IgD-negative memory B cell (primary cell): ENCODE results near the gene CNOT1. TPM values are rescaled to one million over a fixed set of nuclear protein-coding genes. Genes with fewer than 3 reads are reported as not detected.
"Not testable (repeated sequence)": the region's sequence is repeated elsewhere in the genome, so short reads cannot be mapped to it uniquely, and the experiment has no call there.

ENCODE experiments used
- H3K27ac Mint-ChIP-seq, 3 donors: one replicate each; pipeline ENCODE4 v1.8.0; 2020 to 2022; ENCODE audit warnings: mild to moderate bottlenecking in 3 of 3, mixed read lengths in 3 of 3, moderate library complexity in 1 of 3
- H3K27me3 Mint-ChIP-seq: one replicate; pipeline ENCODE4 v1.8.0; 2021; ENCODE audit warnings: mixed read lengths
- H3K36me3 Mint-ChIP-seq: one replicate; pipeline ENCODE4 v1.8.0; 2020; ENCODE audit warnings: mild to moderate bottlenecking, mixed read lengths
- H3K4me1 Mint-ChIP-seq, 3 donors: one replicate each; pipeline ENCODE4 v1.8.0; 2020 to 2022; ENCODE audit warnings: mixed read lengths in 3 of 3, mild to moderate bottlenecking in 1 of 3
- H3K4me3 Mint-ChIP-seq, 4 donors: one replicate each; pipeline ENCODE4 v1.8.0; 2020 to 2022; ENCODE audit warnings: mild to moderate bottlenecking in 4 of 4, mixed read lengths in 4 of 4, moderate library complexity in 3 of 4
- H3K9me3 Mint-ChIP-seq, 3 donors: one replicate each; pipeline ENCODE4 v1.8.0; 2020 to 2021; ENCODE audit warnings: mixed read lengths in 3 of 3, mild to moderate bottlenecking in 1 of 3
- polyA plus RNA-seq: library from polyadenylated mRNA; unstranded; fragments of 300-500 nt; fragmentation: Illumina TruSeq; gene quantifications from one replicate; pipeline ENCODE4 v1.2.3, GENCODE V29; 2021

The CNOT1 gene
- polyA plus RNA-seq, 1 donor from 2014 or later: 80.9 TPM

GRCh38 chr16:58578642-58579041 lies 51.0 kb downstream of the CNOT1 start:
- peaks cover 11% of the 10 kb centered on the region for H3K36me3 Mint-ChIP-seq

GRCh38 chr16:58577141-58577540 lies 52.5 kb downstream of the CNOT1 start:
- H3K4me3 Mint-ChIP-seq: no peak overlapping the region
- peaks cover 11% of the 10 kb centered on the region for H3K36me3 Mint-ChIP-seq
- no peaks in the 10 kb centered on the region for H3K4me1 Mint-ChIP-seq
- H3K27me3 Mint-ChIP-seq: no peaks in the 10 kb centered on the region
- H3K27ac Mint-ChIP-seq: peak overlapping the region in 1 of 3 donors; percentile 19
- H3K9me3 Mint-ChIP-seq: no peaks in the 10 kb centered on the region

More at GRCh38 chr16:58578642-58579041, 51.0 kb downstream of the CNOT1 start:
- H3K9me3 Mint-ChIP-seq: no peaks in the 10 kb centered on the region
- H3K27me3 Mint-ChIP-seq: no peaks in the 10 kb centered on the region
- peak overlapping the region in 1 of 3 donors; percentile 31 for H3K27ac Mint-ChIP-seq
- H3K4me3 Mint-ChIP-seq: no peak overlapping the region
- H3K4me1 Mint-ChIP-seq: no peaks in the 10 kb centered on the region

GRCh38 chr16:58574895-58575294 lies 54.7 kb downstream of the CNOT1 start:
- peaks cover 0 to 2% (median 0%) of the 10 kb centered on the region in 3 donors for H3K4me1 Mint-ChIP-seq
- peaks cover 6% of the 10 kb centered on the region for H3K36me3 Mint-ChIP-seq
- no peak overlapping the region for H3K4me3 Mint-ChIP-seq
- no peaks in the 10 kb centered on the region for H3K27me3 Mint-ChIP-seq
- H3K9me3 Mint-ChIP-seq: no peaks in the 10 kb centered on the region
- no peak overlapping the region for H3K27ac Mint-ChIP-seq

- H3K4me3 Mint-ChIP-seq, H3K4me1 Mint-ChIP-seq, H3K27me3 Mint-ChIP-seq, H3K9me3 Mint-ChIP-seq, H3K36me3 Mint-ChIP-seq, H3K27ac Mint-ChIP-seq: not testable (repeated sequence)
These were observed 63.9 kb downstream of the CNOT1 start for GRCh38 chr16:58565697-58566096.

- H3K27ac Mint-ChIP-seq: no peak overlapping the region
- peaks cover 1% of the 10 kb centered on the region for H3K36me3 Mint-ChIP-seq
- H3K27me3 Mint-ChIP-seq: no peaks in the 10 kb centered on the region
- H3K4me1 Mint-ChIP-seq: peaks cover 0 to 2% (median 0%) of the 10 kb centered on the region in 3 donors
- no peak overlapping the region for H3K4me3 Mint-ChIP-seq
- H3K9me3 Mint-ChIP-seq: no peaks in the 10 kb centered on the region
These were observed 65.9 kb downstream of the CNOT1 start for GRCh38 chr16:58563775-58564174.

GRCh38 chr16:58563235-58563634 lies 66.4 kb downstream of the CNOT1 start:
- Mint-ChIP-seq H3K36me3 (peaks cover 1% of the 10 kb centered on the region), H3K9me3 (no peaks in the 10 kb centered on the region), H3K4me3 (no peak overlapping the region), H3K27ac (no peak overlapping the region), H3K4me1 (no peaks in the 10 kb centered on the region), H3K27me3 (no peaks in the 10 kb centered on the region)

GRCh38 chr16:58556678-58557077 lies 72.9 kb downstream of the CNOT1 start:
- Mint-ChIP-seq H3K27me3 (no peaks in the 10 kb centered on the region), H3K9me3 (no peaks in the 10 kb centered on the region), H3K36me3 (peaks cover 2% of the 10 kb centered on the region), H3K4me3 (no peak overlapping the region), H3K27ac (no peak overlapping the region), H3K4me1 (no peaks in the 10 kb centered on the region)

GRCh38 chr16:58551496-58551895 lies 78.1 kb downstream of the CNOT1 start:
- Mint-ChIP-seq H3K27me3 (no peaks in the 10 kb centered on the region), H3K9me3 (no peaks in the 10 kb centered on the region), H3K4me1 (no peaks in the 10 kb centered on the region), H3K27ac (no peak overlapping the region), H3K36me3 (peaks cover 2% of the 10 kb centered on the region), H3K4me3 (no peak overlapping the region)

- no peaks in the 10 kb centered on the region for H3K4me1 Mint-ChIP-seq
- no peak overlapping the region for H3K27ac Mint-ChIP-seq
- peaks cover 5% of the 10 kb centered on the region for H3K36me3 Mint-ChIP-seq
- no peaks in the 10 kb centered on the region for H3K27me3 Mint-ChIP-seq
- H3K9me3 Mint-ChIP-seq: no peaks in the 10 kb centered on the region
- H3K4me3 Mint-ChIP-seq: no peak overlapping the region
These were observed 81.2 kb downstream of the CNOT1 start for GRCh38 chr16:58548378-58548777.

GRCh38 chr16:58543685-58544084 lies 85.9 kb downstream of the CNOT1 start:
- Mint-ChIP-seq H3K27me3 (no peaks in the 10 kb centered on the region), H3K4me3 (no peak overlapping the region), H3K36me3 (peaks cover 5% of the 10 kb centered on the region), H3K4me1 (no peaks in the 10 kb centered on the region), H3K27ac (no peak overlapping the region), H3K9me3 (no peaks in the 10 kb centered on the region)

GRCh38 chr16:58542291-58542690 lies 87.3 kb downstream of the CNOT1 start:
- no peak overlapping the region for H3K27ac Mint-ChIP-seq
- H3K4me1 Mint-ChIP-seq: no peaks in the 10 kb centered on the region
- H3K36me3 Mint-ChIP-seq: peaks cover 5% of the 10 kb centered on the region
- no peak overlapping the region for H3K4me3 Mint-ChIP-seq
- H3K9me3 Mint-ChIP-seq: no peaks in the 10 kb centered on the region
- no peaks in the 10 kb centered on the region for H3K27me3 Mint-ChIP-seq

GRCh38 chr16:58541711-58542110 lies 87.9 kb downstream of the CNOT1 start:
- no peaks in the 10 kb centered on the region for H3K4me1 Mint-ChIP-seq
- H3K36me3 Mint-ChIP-seq: peaks cover 5% of the 10 kb centered on the region
- H3K4me3 Mint-ChIP-seq: no peak overlapping the region
- H3K27ac Mint-ChIP-seq: no peak overlapping the region
- H3K27me3 Mint-ChIP-seq: no peaks in the 10 kb centered on the region
- no peaks in the 10 kb centered on the region for H3K9me3 Mint-ChIP-seq

GRCh38 chr16:58537124-58537906 lies 92.3 kb downstream of the CNOT1 start:
- peak overlapping the region in 1 of 3 donors; percentile 12 for H3K27ac Mint-ChIP-seq
- no peaks in the 10 kb centered on the region for H3K27me3 Mint-ChIP-seq
- peaks cover 5% of the 10 kb centered on the region for H3K36me3 Mint-ChIP-seq
- no peaks in the 10 kb centered on the region for H3K9me3 Mint-ChIP-seq
- H3K4me1 Mint-ChIP-seq: peaks cover 0 to 3% (median 0%) of the 10 kb centered on the region in 3 donors
- no peak overlapping the region for H3K4me3 Mint-ChIP-seq

GRCh38 chr16:58536278-58536677 lies 93.3 kb downstream of the CNOT1 start:
- H3K4me1 Mint-ChIP-seq: peaks cover 0 to 3% (median 0%) of the 10 kb centered on the region in 3 donors
- H3K36me3 Mint-ChIP-seq: peaks cover 5% of the 10 kb centered on the region
- no peak overlapping the region for H3K4me3 Mint-ChIP-seq
- no peaks in the 10 kb centered on the region for H3K27me3 Mint-ChIP-seq
- H3K27ac Mint-ChIP-seq: no peak overlapping the region
- H3K9me3 Mint-ChIP-seq: no peaks in the 10 kb centered on the region

- H3K36me3 Mint-ChIP-seq: peaks cover 5% of the 10 kb centered on the region
These were observed 94.5 kb downstream of the CNOT1 start for GRCh38 chr16:58535100-58535499.

More at GRCh38 chr16:58535100-58535499, 94.5 kb downstream of the CNOT1 start:
- H3K27me3 Mint-ChIP-seq: no peaks in the 10 kb centered on the region
- no peaks in the 10 kb centered on the region for H3K9me3 Mint-ChIP-seq
- peaks cover 0 to 3% (median 3%) of the 10 kb centered on the region in 3 donors for H3K4me1 Mint-ChIP-seq
- peak overlapping the region in 2 of 3 donors; percentile 9 to 78 for H3K27ac Mint-ChIP-seq
- no peak overlapping the region for H3K4me3 Mint-ChIP-seq
